ENCODE data around the gene GEN1.

GEN1 gene

GRCh38 chr2:17827785-17828184 lies 73.8 kb downstream of the GEN1 start:
- DNase-seq (ENCODE audit: low spot score): no peak

DNA sequence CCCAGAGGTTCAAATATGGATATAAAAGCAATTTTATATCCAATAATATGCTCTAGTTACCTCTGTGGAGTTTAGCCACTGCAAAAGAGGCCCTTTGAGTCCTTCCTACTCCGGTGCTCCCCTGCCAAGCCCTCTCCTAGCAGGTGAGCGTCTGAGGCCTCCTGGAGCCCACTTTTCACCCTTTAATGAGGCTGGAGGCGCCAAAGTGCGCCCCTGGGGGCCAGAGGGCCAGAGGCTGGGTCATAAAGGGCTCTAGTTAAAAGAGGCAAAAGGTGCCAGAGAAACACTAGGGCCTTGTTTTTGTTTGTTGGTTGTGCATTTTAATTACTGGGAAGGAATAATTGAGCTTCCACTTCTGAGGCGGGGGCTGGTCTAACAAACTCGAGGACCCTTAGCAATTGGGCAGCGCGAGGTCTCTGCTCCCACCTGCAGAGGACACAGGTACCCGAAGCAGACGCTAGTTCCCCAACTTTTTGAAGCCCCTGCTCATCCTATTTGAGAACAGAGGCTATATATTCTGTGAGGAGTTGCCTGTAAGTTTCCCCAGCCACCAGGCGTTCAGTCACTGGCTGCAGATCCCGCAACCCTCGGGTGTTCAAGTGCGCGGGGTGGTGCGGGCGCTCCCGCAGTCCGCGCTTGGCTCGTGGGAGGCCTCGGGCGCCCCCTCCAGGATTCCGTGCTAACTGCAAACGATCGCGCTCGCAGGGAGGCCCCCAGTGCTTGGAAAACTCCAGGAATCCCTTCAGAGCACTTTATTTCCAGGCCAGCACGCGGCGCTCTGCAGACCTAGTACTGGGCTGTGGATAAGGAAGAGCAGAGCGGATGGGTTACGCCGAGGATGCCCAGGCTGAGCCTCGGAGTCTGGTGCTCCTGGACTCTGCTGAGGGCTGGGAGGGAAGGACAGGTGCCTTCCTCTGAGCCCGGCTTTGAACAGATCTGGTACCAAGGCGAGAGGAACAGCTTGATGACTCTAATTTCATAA lies 76.4 kb downstream of the GEN1 start:
- DNase-seq (ENCODE audit: low spot score): no peak

- DNase-seq (ENCODE audit: low spot score): no peak
Measured at GRCh38 chr2:17835516-17835915, 81.6 kb downstream of the GEN1 start.
